Gastroesophageal sphincter (tissue), 3 donors: ENCODE measurements around the gene NT5M.

Experiments used
- CTCF ChIP-seq, 4 experiments: fragments of 200-600 bp in 2 of 4; fragments of 450-650 bp in 2 of 4; sonication (generic) in 1 of 4; IDR thresholded peaks; one replicate each; pipeline ENCODE4 v1.5.1; 2017 to 2019; ENCODE audit warnings: antibody characterized with exemption in 4 of 4, mild to moderate bottlenecking in 2 of 4, moderate library complexity in 2 of 4
- POLR2A ChIP-seq, 2 donors: fragments of 450-650 bp; IDR thresholded peaks; one replicate each; pipeline ENCODE4 v1.6.1; 2017; ENCODE audit warnings: antibody characterized with exemption in 2 of 2, mild to moderate bottlenecking in 2 of 2, moderate library complexity in 1 of 2
- POLR2AphosphoS5 ChIP-seq: sonication (generic); formaldehyde crosslinking; IDR thresholded peaks from one replicate; pipeline ENCODE4 v1.6.1; 2017; ENCODE audit warnings: antibody characterized with exemption

- TF ChIP-seq CTCF (IDR thresholded peaks at IDR 0.05) (no peak), POLR2A (IDR thresholded peaks at IDR 0.05) (no peak), POLR2AphosphoS5 (no peak)
These were observed 12.1 kb downstream of the NT5M start for GRCh38 chr17:17315142-17315821.
